Mesendoderm (in vitro differentiated cells): ENCODE measurements around the gene SLC6A1.

Experiments used
- DNase-seq: peaks from one replicate; pipeline ENCODE4 v3.0.0; 2013
- H2AK5ac ChIP-seq: 2 replicates; pipeline ENCODE4 v1.6.1; 2013; ENCODE audit warnings: low read length, inconsistent platforms
- H2BK120ac ChIP-seq: 2 replicates; pipeline ENCODE4 v1.6.1; 2013; ENCODE audit warnings: low read depth, mild to moderate bottlenecking, low read length, moderate library complexity, mixed read lengths
- H2BK15ac ChIP-seq: replicated peaks from 2 replicates; pipeline ENCODE4 v1.6.1; 2013; ENCODE audit warnings: low read depth, mild to moderate bottlenecking, moderate library complexity
- H2BK5ac ChIP-seq: 2 replicates; pipeline ENCODE4 v1.6.1; 2013; ENCODE audit warnings: low read length, inconsistent platforms
- H3K18ac ChIP-seq: 2 replicates; pipeline ENCODE4 v1.6.1; 2013; ENCODE audit warnings: mild to moderate bottlenecking, low read length, mixed read lengths
- H3K23ac ChIP-seq: one replicate; pipeline ENCODE4 v1.6.1; 2013; ENCODE audit warnings: low read length
- H3K27ac ChIP-seq: 2 replicates; pipeline ENCODE4 v1.5.1; 2013; ENCODE audit warnings: low read depth, mild to moderate bottlenecking, inconsistent platforms, low read length, moderate library complexity
- H3K27me3 ChIP-seq: 2 replicates; pipeline ENCODE4 v1.6.1; 2013; ENCODE audit warnings: low read length, control low read depth, mild to moderate bottlenecking, inconsistent platforms; ENCODE audit not compliant: insufficient read depth, poor library complexity
- H3K36me3 ChIP-seq: 2 replicates; pipeline ENCODE4 v1.6.1; 2013; ENCODE audit warnings: low read length, inconsistent platforms; ENCODE audit not compliant: control insufficient read depth, insufficient read depth
- H3K4ac ChIP-seq: one replicate; pipeline ENCODE4 v1.6.1; 2013; ENCODE audit warnings: low read depth, mild to moderate bottlenecking, low read length, moderate library complexity
- H3K4me1 ChIP-seq: 2 replicates; pipeline ENCODE4 v1.6.1; 2013; ENCODE audit warnings: low read depth, low read length, inconsistent platforms; ENCODE audit not compliant: control insufficient read depth
- H3K4me2 ChIP-seq: 2 replicates; pipeline ENCODE4 v1.6.1; 2013; ENCODE audit warnings: low read length
- H3K4me3 ChIP-seq: 2 replicates; pipeline ENCODE4 v1.5.1; 2013; ENCODE audit warnings: mild to moderate bottlenecking, low read length
- H3K56ac ChIP-seq: one replicate; pipeline ENCODE4 v1.6.1; 2013; ENCODE audit warnings: low read length
- H3K79me1 ChIP-seq: 2 replicates; pipeline ENCODE4 v1.6.1; 2013; ENCODE audit warnings: low read length, inconsistent platforms
- H3K79me2 ChIP-seq: 2 replicates; pipeline ENCODE4 v1.6.1; 2013; ENCODE audit warnings: mild to moderate bottlenecking, low read length; ENCODE audit not compliant: control insufficient read depth, insufficient read depth
- H3K9ac ChIP-seq: 2 replicates; pipeline ENCODE4 v1.6.1; 2013; ENCODE audit warnings: low read length, inconsistent platforms
- H4K5ac ChIP-seq: one replicate; pipeline ENCODE4 v1.6.1; 2013; ENCODE audit warnings: low read length
- H4K8ac ChIP-seq: one replicate; pipeline ENCODE4 v1.6.1; 2013; ENCODE audit warnings: low read depth, mild to moderate bottlenecking, control low read depth, low read length, moderate library complexity
- WGBS: extraction: QIAGEN DNeasy Blood & Tissue Kit; methylation state at CpG from one replicate; pipeline ENCODE4 v1.1.7; 2013; ENCODE audit warnings: low lambda C conversion rate, missing lambda C conversion rate; ENCODE audit not compliant: insufficient coverage; ENCODE audit errors: extremely low coverage; 5-methylcytosine and 5-hydroxymethylcytosine counted together

The SLC6A1 gene

GRCh38 chr3:11053926-11054503, 61.5 kb downstream of the SLC6A1 start:
- no peak overlapping the region for H3K23ac ChIP-seq
- H4K8ac ChIP-seq, result no peak overlapping the region
- no peaks in the 10 kb centered on the region for H3K79me1 ChIP-seq

GRCh38 chr3:11054739-11055438, 62.3 kb downstream of the SLC6A1 start:
- Histone ChIP-seq H3K36me3 (no peaks in the 10 kb centered on the region), H3K56ac (no peak overlapping the region), H3K79me2 (no peaks in the 10 kb centered on the region), H3K18ac (no peak overlapping the region), H3K27me3 (no peaks in the 10 kb centered on the region), H4K5ac (no peak overlapping the region), H3K27ac (no peak overlapping the region), H2BK5ac (no peak overlapping the region), H2BK15ac (no peak overlapping the region), H4K8ac (no peak overlapping the region), H3K4ac (no peak overlapping the region), H3K4me1 (no peaks in the 10 kb centered on the region), H3K4me2 (no peak overlapping the region), H3K79me1 (no peaks in the 10 kb centered on the region), H2BK120ac (no peak overlapping the region), H3K23ac (no peak overlapping the region), H3K4me3 (no peak overlapping the region), H3K9ac (no peak overlapping the region), H2AK5ac (no peak overlapping the region)
- WGBS, result no CpG with 5 or more reads among the region's 17 CpGs
- no peak for DNase-seq

More at GRCh38 chr3:11053926-11054503, 61.5 kb downstream of the SLC6A1 start:
- H3K27me3 ChIP-seq, result no peaks in the 10 kb centered on the region
- H3K36me3 ChIP-seq, result no peaks in the 10 kb centered on the region
- no peaks in the 10 kb centered on the region for H3K4me1 ChIP-seq
- no peak overlapping the region for H4K5ac ChIP-seq
- DNase-seq, result no peak
- no peak overlapping the region for H3K27ac ChIP-seq
- H3K79me2 ChIP-seq, result no peaks in the 10 kb centered on the region
- H3K4me3 ChIP-seq, result no peak overlapping the region
- H2AK5ac ChIP-seq, result no peak overlapping the region
- no CpG with 5 or more reads among the region's 8 CpGs for WGBS
- no peak overlapping the region for H3K9ac ChIP-seq
- H3K4ac ChIP-seq, result no peak overlapping the region
- no peak overlapping the region for H3K56ac ChIP-seq
- no peak overlapping the region for H2BK5ac ChIP-seq
- H3K18ac ChIP-seq, result no peak overlapping the region
- no peak overlapping the region for H2BK15ac ChIP-seq
- H2BK120ac ChIP-seq, result no peak overlapping the region
- H3K4me2 ChIP-seq, result no peak overlapping the region

- H3K9ac ChIP-seq, result no peak overlapping the region
- no peaks in the 10 kb centered on the region for H3K36me3 ChIP-seq
- no peak overlapping the region for H2BK120ac ChIP-seq
- H2AK5ac ChIP-seq, result no peak overlapping the region
- H3K23ac ChIP-seq, result no peak overlapping the region
- H3K4me3 ChIP-seq, result no peak overlapping the region
- H3K56ac ChIP-seq, result no peak overlapping the region
- H3K4ac ChIP-seq, result no peak overlapping the region
- no peak for DNase-seq
- H3K79me1 ChIP-seq, result no peaks in the 10 kb centered on the region
- H3K27ac ChIP-seq, result no peak overlapping the region
- no peak overlapping the region for H3K18ac ChIP-seq
- no peaks in the 10 kb centered on the region for H3K4me1 ChIP-seq
- H3K27me3 ChIP-seq, result no peaks in the 10 kb centered on the region
- H2BK15ac ChIP-seq, result no peak overlapping the region
- H3K79me2 ChIP-seq, result no peaks in the 10 kb centered on the region
- no peak overlapping the region for H4K5ac ChIP-seq
- no peak overlapping the region for H4K8ac ChIP-seq
- no peak overlapping the region for H3K4me2 ChIP-seq
- WGBS, result no CpG with 5 or more reads among the region's 10 CpGs
- H2BK5ac ChIP-seq, result no peak overlapping the region
Measured at GRCh38 chr3:11055496-11055895, 62.9 kb downstream of the SLC6A1 start.

- no peak overlapping the region for H2BK120ac ChIP-seq
- H2BK15ac ChIP-seq, result no peak overlapping the region
- no peak overlapping the region for H3K4ac ChIP-seq
- H2AK5ac ChIP-seq, result no peak overlapping the region
- no peak for DNase-seq
- no peak overlapping the region for H3K9ac ChIP-seq
- H3K79me2 ChIP-seq, result no peaks in the 10 kb centered on the region
- no peak overlapping the region for H3K4me2 ChIP-seq
- no peak overlapping the region for H3K23ac ChIP-seq
- no peak overlapping the region for H4K5ac ChIP-seq
- H3K4me3 ChIP-seq, result no peak overlapping the region
- no peaks in the 10 kb centered on the region for H3K79me1 ChIP-seq
- no CpG with 5 or more reads among the region's 8 CpGs for WGBS
- H3K27me3 ChIP-seq, result no peaks in the 10 kb centered on the region
- H3K27ac ChIP-seq, result no peak overlapping the region
- no peak overlapping the region for H4K8ac ChIP-seq
- no peak overlapping the region for H3K18ac ChIP-seq
- H3K36me3 ChIP-seq, result no peaks in the 10 kb centered on the region
- H3K4me1 ChIP-seq, result no peaks in the 10 kb centered on the region
- no peak overlapping the region for H2BK5ac ChIP-seq
- no peak overlapping the region for H3K56ac ChIP-seq
Measured at GRCh38 chr3:11056531-11057050, 64.0 kb downstream of the SLC6A1 start.

- H3K79me2 ChIP-seq, result no peaks in the 10 kb centered on the region
- no peak overlapping the region for H4K5ac ChIP-seq
- no peak overlapping the region for H3K18ac ChIP-seq
- no peak overlapping the region for H3K4me3 ChIP-seq
- H3K36me3 ChIP-seq, result no peaks in the 10 kb centered on the region
- DNase-seq, result no peak
- no peak overlapping the region for H3K56ac ChIP-seq
- H2AK5ac ChIP-seq, result no peak overlapping the region
- H3K23ac ChIP-seq, result no peak overlapping the region
- no peaks in the 10 kb centered on the region for H3K79me1 ChIP-seq
- no peak overlapping the region for H3K9ac ChIP-seq
- no CpG with 5 or more reads among the region's 4 CpGs for WGBS
- H3K4me2 ChIP-seq, result no peak overlapping the region
- H3K4me1 ChIP-seq, result no peaks in the 10 kb centered on the region
- no peak overlapping the region for H4K8ac ChIP-seq
- no peak overlapping the region for H2BK5ac ChIP-seq
- no peak overlapping the region for H2BK120ac ChIP-seq
- no peak overlapping the region for H3K27ac ChIP-seq
- no peak overlapping the region for H3K4ac ChIP-seq
- no peak overlapping the region for H2BK15ac ChIP-seq
- H3K27me3 ChIP-seq, result no peaks in the 10 kb centered on the region
Measured at GRCh38 chr3:11057655-11058054, 65.1 kb downstream of the SLC6A1 start.
